ENCODE measurements around the gene C12orf43. TPM values are rescaled to one million over a fixed set of nuclear protein-coding genes. Genes with fewer than 3 reads are reported as not detected.

The C12orf43 gene
- total RNA-seq, 1 experiment from 2014 or later = 10.9 TPM

Other genes with a start within 250 kb of the C12orf43 start
- gene SPPL3, start 112.1 kb downstream of the C12orf43 start, total RNA-seq (2014; rRNA removed; shearing (Covaris generic)) = 7.9 and 8.6 TPM in 2 replicates
- 31.1 and 41.7 TPM in 2 replicates for gene HNF1A, start 37.9 kb downstream of the C12orf43 start, total RNA-seq (2014; rRNA removed; shearing (Covaris generic))
- gene OASL, start 22.8 kb upstream of the C12orf43 start, total RNA-seq (2014; rRNA removed; shearing (Covaris generic)) = 17.4 and 18.0 TPM in 2 replicates
- not detected in 2 replicates for gene P2RX7, start 116.4 kb upstream of the C12orf43 start, total RNA-seq (2014; rRNA removed; shearing (Covaris generic))
- 11.2 and 15.5 TPM in 2 replicates for gene P2RX4, start 193.6 kb upstream of the C12orf43 start, total RNA-seq (2014; rRNA removed; shearing (Covaris generic))